PC-9 (cell line): ENCODE measurements around the gene TEC.

Experiments used
- EZH2 ChIP-seq: fragments of 200-600 bp; sonication (generic); IDR thresholded peaks from 2 replicates; pipeline ENCODE4 v1.8.0; 2017; ENCODE audit warnings: antibody characterized with exemption, low read depth
- TF ChIP-seq, protein P1 (sequence below): fragments of 200-600 bp; sonication (generic); conservative IDR thresholded peaks from 2 replicates; pipeline ENCODE4 v1.6.1; 2017; ENCODE audit warnings: mixed run types, antibody characterized with exemption, mild to moderate bottlenecking, moderate library complexity

DNA sequence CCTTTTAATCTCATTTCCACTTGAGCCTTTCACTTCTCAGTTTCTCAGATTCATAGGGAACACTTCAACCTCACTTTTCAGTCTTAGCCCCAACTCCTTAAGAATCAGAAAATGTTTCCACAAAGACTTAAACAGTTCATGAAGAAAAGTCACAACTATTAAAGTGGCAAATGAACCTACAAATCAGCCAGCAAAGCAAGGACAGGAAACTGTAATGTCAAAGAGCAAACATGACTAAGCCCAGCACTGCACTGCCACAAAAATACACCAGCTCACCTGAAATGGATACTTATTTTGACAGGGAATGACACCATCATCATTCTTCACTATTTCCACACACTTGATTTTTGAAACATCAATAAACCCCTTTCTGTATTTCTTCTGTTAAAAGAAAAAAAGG, 93.8 kb downstream of the TEC start:
- TF ChIP-seq, protein P1, sequence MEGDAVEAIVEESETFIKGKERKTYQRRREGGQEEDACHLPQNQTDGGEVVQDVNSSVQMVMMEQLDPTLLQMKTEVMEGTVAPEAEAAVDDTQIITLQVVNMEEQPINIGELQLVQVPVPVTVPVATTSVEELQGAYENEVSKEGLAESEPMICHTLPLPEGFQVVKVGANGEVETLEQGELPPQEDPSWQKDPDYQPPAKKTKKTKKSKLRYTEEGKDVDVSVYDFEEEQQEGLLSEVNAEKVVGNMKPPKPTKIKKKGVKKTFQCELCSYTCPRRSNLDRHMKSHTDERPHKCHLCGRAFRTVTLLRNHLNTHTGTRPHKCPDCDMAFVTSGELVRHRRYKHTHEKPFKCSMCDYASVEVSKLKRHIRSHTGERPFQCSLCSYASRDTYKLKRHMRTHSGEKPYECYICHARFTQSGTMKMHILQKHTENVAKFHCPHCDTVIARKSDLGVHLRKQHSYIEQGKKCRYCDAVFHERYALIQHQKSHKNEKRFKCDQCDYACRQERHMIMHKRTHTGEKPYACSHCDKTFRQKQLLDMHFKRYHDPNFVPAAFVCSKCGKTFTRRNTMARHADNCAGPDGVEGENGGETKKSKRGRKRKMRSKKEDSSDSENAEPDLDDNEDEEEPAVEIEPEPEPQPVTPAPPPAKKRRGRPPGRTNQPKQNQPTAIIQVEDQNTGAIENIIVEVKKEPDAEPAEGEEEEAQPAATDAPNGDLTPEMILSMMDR = no peak
- no peak for TF ChIP-seq EZH2
